Subcutaneous adipose tissue (tissue), 4 donors: ENCODE results near the gene ANKRD11. TPM values are rescaled to one million over a fixed set of nuclear protein-coding genes. Genes with fewer than 3 reads are reported as not detected.

Source experiments
- total RNA-seq, 4 donors: library from RNA; depleted of rRNA; stranded (reverse); fragments of >200 nt; gene quantifications; one replicate each; pipeline ENCODE4 v1.1.0, GENCODE V29; 2016
- TF ChIP-seq, protein P1 (sequence below): fragments of 450-650 bp; IDR thresholded peaks from one replicate; pipeline ENCODE4 v1.5.1; 2016; ENCODE audit warnings: low read depth, mild to moderate bottlenecking, control low read depth, antibody characterized with exemption, moderate library complexity

Gene ANKRD11
- total RNA-seq, 4 donors from 2014 or later = 56.1 to 190 (median 62.6) TPM

GRCh38 chr16:89430436-89431157 lies 59.8 kb downstream of the ANKRD11 start:
- TF ChIP-seq, protein P1, sequence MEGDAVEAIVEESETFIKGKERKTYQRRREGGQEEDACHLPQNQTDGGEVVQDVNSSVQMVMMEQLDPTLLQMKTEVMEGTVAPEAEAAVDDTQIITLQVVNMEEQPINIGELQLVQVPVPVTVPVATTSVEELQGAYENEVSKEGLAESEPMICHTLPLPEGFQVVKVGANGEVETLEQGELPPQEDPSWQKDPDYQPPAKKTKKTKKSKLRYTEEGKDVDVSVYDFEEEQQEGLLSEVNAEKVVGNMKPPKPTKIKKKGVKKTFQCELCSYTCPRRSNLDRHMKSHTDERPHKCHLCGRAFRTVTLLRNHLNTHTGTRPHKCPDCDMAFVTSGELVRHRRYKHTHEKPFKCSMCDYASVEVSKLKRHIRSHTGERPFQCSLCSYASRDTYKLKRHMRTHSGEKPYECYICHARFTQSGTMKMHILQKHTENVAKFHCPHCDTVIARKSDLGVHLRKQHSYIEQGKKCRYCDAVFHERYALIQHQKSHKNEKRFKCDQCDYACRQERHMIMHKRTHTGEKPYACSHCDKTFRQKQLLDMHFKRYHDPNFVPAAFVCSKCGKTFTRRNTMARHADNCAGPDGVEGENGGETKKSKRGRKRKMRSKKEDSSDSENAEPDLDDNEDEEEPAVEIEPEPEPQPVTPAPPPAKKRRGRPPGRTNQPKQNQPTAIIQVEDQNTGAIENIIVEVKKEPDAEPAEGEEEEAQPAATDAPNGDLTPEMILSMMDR = no peak

- TF ChIP-seq, protein P1 = no peak
Observed at GRCh38 chr16:89426736-89427530, 63.4 kb downstream of the ANKRD11 start.

- TF ChIP-seq, protein P1 = no peak
Observed at GRCh38 chr16:89425523-89425922, 64.8 kb downstream of the ANKRD11 start.

GRCh38 chr16:89423681-89424260 lies 66.6 kb downstream of the ANKRD11 start:
- TF ChIP-seq, protein P1 = no peak

- TF ChIP-seq, protein P1 = no peak
Observed at GRCh38 chr16:89422905-89423630, 67.3 kb downstream of the ANKRD11 start.

DNA sequence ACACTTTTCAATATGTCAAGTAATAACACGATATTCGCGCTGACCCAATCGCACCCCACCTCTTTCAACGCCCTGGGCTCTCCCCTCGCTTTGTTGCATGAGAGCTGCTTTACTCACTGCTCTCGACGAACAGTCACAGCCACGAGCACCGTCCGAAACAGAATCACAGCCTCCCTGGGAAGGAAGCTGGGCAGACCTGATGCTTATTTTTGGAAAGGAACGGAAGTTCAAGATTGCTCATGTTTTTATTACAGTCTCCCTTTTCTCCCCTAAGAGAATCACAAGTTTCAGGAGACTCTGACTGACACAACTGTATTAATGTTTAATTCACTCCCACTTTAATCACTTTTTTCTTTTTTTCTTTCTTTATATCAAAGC lies 67.8 kb downstream of the ANKRD11 start:
- TF ChIP-seq, protein P1 = no peak
